Ovary (tissue), 3 donors: Measurements from ENCODE around the gene NR3C1.

Experiments used
- CTCF ChIP-seq, 3 donors: fragments of 450-650 bp in 2 of 3; fragments of 200-600 bp in 1 of 3; IDR thresholded peaks; one replicate each; pipeline versions ENCODE4 v1.5.1 to v1.8.0; 2016 to 2022; ENCODE audit warnings: antibody characterized with exemption in 3 of 3, mild to moderate bottlenecking in 1 of 3
- EP300 ChIP-seq: sonication (generic); formaldehyde crosslinking; IDR thresholded peaks from one replicate; pipeline ENCODE4 v1.6.1; 2017; ENCODE audit warnings: antibody characterized with exemption
- POLR2A ChIP-seq: fragments of 450-650 bp; IDR thresholded peaks from one replicate; pipeline ENCODE4 v1.6.1; 2017; ENCODE audit warnings: antibody characterized with exemption, mild to moderate bottlenecking, moderate library complexity
- donor health status: DM: no; HTN: no; CAD: no.

DNA sequence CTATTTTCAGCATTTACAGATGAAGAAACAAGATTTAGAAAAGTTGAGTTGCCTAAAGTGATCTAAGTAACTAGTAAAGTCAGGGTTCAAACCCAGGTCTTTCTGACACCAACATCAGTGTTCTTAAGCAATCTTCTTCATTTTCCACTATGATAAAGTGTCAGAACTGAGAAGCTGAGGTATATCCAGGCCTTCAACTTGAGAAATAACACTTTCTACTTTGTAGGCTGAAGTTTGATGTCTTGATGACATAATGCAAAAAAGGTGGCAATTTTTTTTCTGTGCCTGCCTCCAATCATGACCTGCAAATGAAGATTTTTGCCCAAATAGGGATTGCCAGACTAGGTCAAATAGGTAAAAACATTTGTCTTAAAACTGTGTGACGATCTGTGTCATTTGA is 81.3 kb downstream of the NR3C1 start:
- TF ChIP-seq EP300 (no peak), CTCF (IDR thresholded peaks at IDR 0.05) (no peak), POLR2A (no peak)
